HG02981 (cell line): Measurements from ENCODE around the gene BCL7C.
"Not testable (repeated sequence)": the region's sequence is repeated elsewhere in the genome, so short reads cannot be mapped to it uniquely, and the experiment has no call there.

Source experiments
- ATAC-seq: cut with Tn5 transposase; IDR thresholded peaks from one replicate; pipeline ENCODE4 v1.9.1; 2021; ENCODE audit warnings: mild to moderate bottlenecking, moderate library complexity; ENCODE audit not compliant: unreplicated experiment

Gene BCL7C

DNA sequence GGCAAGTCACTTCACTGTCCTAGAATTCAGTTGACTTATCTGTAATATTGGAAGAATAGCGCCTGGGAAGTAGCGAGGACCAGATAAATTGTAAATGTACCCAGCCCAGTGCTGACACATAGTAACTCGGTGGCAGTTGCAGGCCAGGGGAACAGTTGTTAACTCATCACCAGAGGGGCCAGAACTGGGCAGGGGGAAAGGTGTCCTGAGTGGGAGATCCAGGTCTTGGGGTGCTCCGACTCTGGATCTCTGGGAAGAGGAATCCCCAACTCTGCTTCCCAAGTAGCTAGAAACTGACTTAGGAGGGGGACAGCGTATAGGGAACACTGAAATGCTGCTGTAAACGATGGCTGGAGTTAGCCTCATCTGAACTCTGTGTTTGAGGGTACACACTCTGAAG is 23.0 kb downstream of the BCL7C start:
- ATAC-seq = no peak

DNA sequence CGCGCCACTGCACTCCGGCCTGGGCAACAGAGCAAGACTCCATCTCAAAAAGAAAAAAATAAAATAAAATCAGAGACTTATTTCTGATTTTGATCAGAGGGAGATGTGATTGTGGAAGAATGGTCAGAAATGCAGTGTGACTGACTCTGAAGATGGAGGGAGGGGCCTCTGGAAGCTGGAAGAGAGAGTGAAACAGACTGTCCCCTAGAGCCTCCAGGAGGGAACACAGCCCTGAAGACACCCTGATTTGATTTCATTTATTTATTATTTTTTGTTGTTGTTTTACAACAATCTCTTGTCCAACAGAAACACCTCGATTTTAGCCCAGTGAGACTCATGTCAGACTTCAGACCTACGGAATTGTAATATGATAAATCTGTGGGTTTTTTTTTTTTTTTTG is 26.1 kb downstream of the BCL7C start:
- ATAC-seq = no peak

DNA sequence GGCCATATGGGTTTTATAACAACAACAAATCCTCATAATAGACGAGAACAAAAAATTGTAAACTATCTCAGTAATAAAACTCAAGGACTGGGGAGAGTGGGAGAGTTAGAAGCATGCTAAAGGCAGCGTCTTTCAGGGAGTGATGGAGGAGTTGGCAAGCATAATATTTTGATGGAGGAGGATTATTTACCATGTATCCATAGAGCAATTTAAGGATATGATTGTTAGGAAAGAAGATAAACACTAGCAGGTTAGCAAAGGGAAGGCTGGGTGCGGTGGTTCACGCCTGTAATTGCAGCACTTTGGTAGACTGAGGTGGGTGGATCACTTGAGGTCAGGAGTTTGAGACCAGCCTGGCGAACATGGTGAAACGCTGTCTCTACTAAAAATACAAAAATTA is 27.8 kb downstream of the BCL7C start:
- no peak for ATAC-seq

DNA sequence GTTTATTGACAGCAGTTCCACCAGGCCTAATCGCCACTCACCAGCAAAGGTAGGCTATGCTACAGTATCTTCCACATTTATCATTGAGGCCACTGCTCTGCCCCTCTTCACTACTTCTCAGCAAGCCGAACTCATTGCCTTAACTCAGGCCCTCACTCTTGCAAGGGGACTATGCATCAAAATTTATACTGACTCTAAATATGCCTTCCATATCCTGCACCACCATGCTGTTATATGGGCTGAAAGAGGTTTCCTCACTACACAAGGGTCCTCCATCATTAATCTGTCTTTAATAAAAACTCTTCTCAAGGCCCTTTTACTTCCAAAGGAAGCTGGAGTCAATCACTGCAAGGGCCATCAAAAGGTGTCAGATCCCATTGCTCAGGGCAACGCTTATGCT is 30.7 kb downstream of the BCL7C start:
- ATAC-seq = not testable (repeated sequence)

DNA sequence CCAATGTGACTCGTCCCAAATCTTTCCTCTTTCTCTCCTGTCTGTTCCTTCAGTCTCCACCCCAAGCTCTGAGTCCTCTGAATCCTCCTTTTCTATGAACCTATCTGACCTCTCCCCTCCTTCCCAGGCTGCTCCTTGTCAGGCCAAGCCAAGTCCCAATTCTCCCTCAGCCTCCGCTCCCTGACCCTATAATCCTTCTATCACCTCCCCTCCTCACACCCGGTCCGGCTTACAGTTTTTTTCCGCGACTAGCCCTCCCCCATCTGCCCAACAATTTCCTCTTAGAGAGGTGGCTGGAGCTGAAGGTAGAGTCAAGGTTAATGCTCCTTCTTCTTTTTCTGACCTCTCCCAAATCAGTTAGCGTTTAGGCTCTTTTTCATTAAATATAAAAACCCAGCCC is 33.1 kb downstream of the BCL7C start:
- ATAC-seq = not testable (repeated sequence)

DNA sequence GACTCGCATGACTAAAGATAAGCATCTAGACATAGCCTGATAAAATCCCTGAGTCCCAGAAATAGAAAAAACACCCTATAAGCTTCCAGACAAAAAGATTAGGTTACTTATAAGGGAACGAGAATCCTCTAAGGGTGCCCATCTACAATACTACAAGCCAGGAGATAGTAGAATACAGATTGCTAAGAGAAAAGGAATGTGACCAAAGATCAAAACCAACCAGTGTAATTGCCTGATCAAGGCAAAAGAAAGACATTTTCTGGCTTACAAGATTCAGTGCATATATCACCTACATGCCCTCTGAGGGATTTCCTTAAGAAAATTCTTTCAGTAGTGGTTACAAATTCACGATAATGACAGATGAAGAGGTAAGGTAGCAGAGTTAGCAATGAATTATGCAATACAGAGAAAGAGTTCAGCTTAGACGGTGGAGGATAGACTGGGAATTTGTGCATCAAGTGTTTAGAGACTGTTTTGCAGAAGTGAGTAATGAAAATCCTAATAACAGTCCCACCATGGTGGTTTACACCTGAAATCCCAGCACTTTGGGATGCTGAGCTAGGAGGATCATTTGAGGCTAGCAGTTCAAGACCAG is 35.0 kb downstream of the BCL7C start:
- ATAC-seq = no peak

DNA sequence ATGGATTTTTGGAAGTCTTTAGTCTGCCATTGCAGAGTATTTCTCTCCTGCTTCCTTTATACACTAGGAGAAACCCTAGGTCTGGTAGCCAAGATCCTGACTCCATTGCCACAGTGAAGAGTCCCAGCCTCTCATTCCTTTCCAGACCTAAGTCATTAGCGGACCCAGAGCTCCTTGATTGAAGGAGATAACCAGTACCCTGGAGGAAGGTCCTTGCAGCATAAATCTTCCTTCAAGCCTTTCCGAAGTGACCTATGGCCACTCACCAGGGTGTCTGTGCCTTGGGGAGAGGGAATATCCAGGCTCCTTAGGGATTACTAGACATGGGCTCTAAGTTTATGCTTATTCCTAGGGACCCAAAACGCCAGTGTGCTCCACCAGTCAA is 35.8 kb downstream of the BCL7C start:
- ATAC-seq = no peak

DNA sequence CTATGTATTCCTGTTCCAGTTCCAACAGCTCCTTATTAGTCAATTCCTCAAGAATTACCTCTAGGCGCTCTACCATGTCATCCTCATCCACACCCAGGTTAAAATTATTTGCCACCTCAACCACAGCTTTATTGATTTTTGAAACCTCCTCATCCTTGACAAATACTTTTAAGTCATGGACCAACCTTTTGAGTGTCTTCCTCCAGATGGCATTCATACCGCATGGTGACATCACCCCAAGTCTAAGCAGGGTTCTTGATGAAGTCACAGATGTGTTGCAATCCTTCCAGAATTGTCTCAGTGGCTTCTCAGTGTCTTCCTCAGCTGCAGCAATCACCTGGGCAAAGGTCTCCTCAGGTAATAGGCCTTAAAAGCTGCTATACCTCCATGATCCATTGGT is 40.1 kb downstream of the BCL7C start:
- no peak for ATAC-seq

DNA sequence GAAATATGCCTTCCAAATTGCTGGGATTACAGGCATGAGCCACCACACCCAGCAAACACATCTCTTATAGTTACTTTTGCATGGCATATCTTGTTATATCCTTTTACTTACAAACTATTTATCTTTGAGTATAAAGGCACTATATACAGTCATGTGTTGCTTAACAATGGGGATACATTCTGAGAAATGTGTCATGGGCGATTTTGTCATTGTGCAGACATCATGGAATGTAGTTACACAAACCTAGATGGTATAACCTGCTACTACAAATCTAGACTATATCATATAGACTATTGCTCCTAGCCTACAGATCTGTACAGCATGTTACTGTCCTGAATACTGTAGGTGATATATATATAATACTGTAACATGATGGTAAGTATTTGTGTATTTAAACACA is 43.6 kb downstream of the BCL7C start:
- ATAC-seq = no peak

DNA sequence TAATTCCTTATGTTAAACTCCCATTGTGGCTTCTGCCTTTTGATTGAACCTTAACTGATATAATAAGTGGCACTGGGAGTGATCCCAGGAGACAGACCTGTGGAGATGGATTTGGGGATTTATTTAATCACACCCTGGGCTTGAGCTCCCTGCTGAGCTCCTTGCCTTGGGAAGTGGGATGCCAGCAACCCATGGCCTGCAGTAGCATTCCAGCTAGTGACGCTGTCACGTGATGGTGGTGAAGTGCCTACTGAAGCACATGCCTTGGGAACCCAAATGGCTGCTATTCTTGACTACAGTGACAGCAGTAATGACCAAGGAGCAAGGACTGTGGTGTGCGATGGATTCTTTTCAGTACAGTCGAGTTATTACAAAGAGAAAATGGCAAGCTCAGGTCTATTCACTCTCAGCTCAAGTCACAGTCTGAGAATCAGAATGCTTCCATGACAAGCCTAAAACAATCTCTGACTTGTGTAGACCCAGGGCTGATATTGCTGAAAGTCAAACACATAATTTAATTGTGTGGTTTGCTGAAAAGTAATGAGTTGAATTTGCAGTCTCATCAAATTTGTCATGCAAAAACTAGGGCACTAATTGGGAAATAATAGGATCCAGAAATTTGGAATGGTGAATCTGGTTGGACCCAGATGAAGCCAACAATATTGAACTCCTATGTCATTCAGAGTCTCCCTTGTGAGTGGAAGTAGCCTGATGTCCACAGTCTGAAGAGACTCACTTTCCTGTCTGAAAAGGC is 47.1 kb downstream of the BCL7C start:
- no peak for ATAC-seq

DNA sequence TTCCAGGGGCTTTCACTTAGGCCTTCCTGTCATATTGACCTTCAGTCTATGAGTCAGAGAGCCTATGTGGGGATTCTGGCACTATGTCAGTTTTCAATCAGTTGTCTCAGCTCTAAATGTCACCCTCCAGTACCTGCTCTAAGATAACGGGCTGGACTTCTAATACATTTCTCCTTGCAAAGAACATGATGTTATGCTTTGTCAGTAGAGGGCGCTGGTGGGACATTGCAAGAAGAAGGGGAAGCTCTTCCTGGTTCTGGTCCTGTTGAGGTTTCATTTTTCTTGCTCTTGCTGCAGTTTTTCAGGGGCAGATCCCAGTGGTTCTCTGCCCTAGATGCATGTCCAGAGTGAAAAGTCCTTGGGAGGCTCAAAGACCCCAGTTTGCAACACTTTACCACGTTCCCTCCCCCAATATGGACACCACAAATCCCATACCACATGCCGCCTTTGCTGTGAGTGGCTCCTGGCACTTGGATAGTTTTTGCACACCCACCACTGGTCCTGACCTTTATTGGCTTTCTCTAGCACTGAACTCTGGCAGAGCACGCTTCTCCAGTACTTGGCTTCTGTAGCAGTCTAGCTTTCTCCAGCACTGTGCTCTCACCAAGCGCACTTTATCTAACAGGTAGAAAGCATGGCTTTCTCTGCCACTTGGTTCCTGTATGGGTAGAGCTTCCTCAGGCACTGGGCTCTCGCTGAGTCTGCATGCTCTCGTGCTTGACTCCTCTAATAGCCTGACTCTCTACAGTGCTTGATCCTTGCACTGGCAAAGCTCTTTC is 49.0 kb downstream of the BCL7C start:
- ATAC-seq = peak; percentile 73

DNA sequence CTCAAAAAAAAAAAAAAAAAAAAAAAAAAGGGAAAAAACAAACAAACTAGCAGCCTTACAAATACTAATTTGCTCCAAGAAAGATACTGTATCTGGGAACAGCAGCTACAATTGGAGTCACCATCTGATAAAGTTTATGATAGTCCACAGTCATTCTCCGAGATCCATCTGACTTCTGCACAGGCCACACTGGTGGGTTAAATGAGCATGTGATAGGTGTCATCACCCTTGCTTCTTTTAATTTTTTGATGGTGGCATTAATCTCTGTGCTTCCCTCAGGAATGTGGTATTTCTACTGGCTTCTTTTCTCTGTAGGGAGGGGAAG is 49.6 kb downstream of the BCL7C start:
- ATAC-seq = no peak

DNA sequence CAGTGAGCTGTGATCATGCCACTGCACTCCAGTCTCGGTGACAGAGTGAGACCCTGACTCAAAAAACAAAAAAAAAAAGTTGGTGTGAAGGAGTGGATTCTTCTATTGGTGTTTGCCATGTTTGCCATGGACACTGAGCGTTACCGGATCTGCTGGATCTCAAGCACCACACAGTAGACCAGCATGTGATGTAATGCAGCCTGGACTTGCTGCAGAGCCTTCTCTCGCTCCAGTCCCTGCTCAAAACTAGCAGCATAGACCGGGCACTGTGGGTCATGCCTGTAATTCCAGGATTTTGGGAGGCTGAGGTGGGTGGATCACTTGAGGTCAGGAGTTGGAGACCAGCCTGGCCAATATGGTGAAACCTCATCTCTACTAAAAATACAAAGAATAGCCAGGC is 50.4 kb downstream of the BCL7C start:
- ATAC-seq = no peak

DNA sequence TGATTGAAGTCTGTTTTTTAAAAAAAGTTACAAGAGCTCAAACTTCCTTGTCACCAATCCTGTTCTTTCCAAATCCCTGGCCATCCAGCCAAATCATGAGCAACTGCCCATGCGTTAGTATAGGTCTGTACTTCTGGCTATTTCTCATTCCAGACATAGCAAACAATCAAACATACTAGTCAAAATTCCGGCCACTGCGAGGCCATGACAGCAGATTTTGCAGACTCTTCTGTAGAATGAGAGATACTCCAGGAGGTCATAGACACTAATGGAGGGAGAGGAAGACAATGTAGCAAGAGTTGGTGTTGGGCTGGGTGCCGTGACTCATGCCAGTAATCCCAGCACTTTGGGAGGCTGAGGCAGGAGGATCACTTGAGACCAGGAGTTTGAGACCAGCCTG is 50.9 kb downstream of the BCL7C start:
- no peak for ATAC-seq

DNA sequence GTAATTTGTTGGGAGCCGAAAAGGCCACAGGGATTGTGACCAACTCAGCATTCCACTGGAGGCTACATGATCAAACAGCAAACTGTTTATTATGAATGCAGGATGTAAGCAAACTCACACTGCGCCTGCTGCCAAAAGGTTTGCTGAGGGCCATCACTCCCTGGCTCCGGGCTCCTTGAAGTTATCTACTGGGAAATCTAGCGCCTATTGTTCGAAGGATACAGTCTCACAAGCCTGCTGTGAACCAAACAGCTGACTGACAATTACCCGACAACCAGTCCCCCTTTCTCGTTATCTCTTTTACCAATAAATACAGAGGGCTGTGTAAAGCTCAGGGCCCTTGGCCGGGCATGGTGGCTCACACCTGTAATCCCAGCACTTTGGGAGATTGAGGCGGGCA is 52.5 kb downstream of the BCL7C start:
- ATAC-seq = no peak

DNA sequence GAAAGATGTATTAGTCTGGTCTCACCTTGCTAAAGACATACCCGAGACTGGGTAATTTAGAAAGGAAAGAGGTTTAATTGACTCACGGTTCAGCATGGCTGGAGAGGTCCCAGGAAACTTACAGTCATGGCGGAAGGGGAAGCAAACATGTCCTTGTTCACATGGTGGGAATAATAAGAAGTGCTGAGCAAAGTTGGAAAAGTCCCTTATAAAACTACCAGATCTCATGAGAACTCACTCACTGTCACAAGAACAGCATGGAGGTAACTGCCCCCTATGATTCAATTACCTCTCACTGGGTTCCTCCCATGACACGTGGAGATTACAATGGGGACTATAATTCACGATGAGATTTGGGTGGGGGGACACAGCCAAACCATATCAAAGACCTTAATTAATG is 53.3 kb downstream of the BCL7C start:
- ATAC-seq = no peak

DNA sequence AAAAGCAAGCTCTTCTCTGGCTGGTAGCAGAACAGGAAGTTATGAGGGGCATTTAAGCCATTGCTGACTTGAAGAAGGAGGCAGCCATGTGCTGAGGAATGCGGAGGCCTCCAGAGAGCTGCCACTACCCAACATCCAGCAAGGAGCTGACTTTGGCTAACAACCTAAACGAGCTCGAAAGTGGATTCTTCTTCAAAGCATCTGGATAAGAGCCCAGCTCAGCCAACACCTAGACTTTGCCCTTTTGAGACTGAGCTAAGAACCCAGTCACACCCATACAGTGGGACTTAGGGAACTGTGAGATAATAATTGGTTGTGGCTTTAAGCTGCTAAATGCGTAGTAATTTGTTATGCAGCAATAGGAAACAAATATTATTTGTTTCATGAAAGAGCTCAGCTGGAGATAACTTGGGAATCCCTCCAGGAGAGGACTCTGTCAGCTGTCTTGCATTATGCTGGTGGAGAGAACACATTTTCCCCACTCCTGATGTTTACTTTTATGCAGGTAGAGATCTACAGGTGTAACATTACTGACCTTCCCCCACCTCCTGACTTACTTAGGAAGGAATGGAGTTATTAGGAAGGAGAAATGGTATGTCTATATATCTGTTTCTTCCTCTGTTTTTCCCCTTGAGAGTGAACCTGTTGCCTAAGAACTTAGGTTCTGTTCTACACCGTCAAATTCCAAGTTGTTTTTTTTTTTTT is 54.2 kb downstream of the BCL7C start:
- ATAC-seq = no peak

DNA sequence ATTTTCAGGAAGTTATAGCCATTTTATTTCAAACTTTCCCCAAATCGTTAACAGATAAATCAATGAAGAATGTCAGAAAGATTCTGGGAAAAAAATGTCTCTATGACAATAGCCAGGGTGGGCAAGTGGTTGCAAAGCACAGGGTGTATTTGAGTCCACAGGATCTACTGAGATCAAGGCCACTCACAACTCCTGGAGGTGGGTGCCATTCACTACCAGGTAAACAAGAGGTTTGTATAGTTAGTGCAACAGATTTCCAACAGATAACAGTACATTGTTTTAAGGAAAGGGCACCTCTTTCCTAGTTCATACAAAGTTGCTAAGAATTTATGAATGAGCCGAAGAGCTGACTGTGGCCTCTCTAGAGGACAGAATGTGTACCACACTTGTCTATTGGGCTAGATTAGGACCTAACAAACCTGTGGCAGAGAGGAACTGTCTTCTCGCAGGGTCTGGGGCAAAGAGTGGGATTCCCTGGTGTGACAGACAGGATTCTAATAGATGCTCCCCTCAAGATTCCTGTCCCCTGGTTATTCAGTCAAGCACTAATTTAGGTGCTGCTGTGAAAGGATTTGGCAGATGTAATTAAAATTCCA is 54.9 kb downstream of the BCL7C start:
- ATAC-seq = no peak

DNA sequence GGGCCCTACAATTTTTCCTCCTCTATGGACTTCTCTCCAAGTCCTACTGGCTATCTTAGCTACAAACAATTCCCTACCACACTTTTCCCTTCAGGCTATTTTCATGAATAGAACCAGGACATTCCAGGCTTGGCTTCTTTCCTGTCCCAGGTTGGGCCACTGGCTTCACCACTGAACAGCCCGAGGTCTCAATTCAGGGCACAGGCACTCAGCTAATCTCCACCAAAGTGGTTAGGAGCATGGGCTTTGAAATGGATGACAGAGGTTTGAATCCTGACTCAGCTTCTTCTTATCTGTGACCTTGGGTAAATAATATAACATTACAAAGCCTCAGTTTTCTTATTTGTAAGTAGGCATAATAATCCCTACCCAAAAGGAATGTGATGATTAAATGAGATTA is 56.0 kb downstream of the BCL7C start:
- ATAC-seq = no peak
